RWPE1 (cell line): Measurements from ENCODE around the gene ALDOA.

Experiments used
- CTCF ChIA-PET: fragments of 350-600 bp; sonication (Branson Sonifier 250); formaldehyde crosslinking; extraction: SDS; loops from one replicate; lab custom pipeline; 2021; lab: Yijun Ruan, JAX
- POLR2A ChIA-PET: fragments of 400-600 bp; formaldehyde crosslinking; extraction: SDS; loops from one replicate; lab custom pipeline; 2020; ENCODE audit warnings: antibody characterized with exemption; ENCODE audit not compliant: low non-redundant PET; lab: Yijun Ruan, JAX
- DNase-seq: peaks from one replicate; pipeline ENCODE4 v3.0.0; 2012; ENCODE audit warnings: low spot score
- H3K27ac ChIP-seq: fragments of 450-650 bp; 2 replicates; pipeline ENCODE4 v1.5.1; 2017
- TF ChIP-seq, protein P1 (sequence below): fragments of 450-650 bp; conservative IDR thresholded peaks from 2 replicates; pipeline ENCODE4 v1.5.1; 2017; ENCODE audit warnings: low read depth, mild to moderate bottlenecking

ALDOA gene

DNA sequence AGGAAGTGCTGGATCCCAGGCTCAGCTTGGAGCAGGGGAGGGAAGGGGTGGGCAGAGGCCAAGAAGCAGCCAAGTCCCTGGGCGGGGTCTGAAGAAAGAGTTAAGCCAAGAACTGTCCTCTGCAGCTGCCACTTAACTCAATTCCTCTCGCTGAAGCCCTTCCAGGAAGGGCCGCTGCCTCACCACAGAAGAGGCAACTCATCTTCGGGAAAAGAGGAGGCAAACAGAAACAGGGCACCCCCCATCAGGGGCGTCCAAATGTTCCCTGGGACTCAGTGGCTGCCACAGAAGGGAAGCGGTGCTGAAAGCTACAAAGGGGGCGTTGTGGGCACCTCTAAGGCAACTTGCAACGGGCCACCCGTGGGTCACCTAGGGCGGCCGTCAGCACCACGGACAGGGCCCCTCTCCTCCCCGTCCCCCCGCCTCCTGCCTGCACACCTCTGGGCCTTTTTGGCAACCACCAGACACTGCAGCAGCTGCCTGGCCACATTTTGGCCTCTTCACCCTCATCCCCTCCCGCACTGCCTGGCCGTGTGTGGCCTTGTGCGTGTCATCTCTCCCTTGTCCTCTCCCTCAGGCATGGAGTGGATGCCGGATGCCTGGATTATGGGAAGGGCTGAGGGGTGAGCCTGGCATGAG, 37.0 kb upstream of the ALDOA start:
- no peak overlapping the region for H3K27ac ChIP-seq
- DNase-seq = no peak
- ChIA-PET POLR2A (no interaction called here), CTCF (no interaction called here)
- TF ChIP-seq, protein P1, sequence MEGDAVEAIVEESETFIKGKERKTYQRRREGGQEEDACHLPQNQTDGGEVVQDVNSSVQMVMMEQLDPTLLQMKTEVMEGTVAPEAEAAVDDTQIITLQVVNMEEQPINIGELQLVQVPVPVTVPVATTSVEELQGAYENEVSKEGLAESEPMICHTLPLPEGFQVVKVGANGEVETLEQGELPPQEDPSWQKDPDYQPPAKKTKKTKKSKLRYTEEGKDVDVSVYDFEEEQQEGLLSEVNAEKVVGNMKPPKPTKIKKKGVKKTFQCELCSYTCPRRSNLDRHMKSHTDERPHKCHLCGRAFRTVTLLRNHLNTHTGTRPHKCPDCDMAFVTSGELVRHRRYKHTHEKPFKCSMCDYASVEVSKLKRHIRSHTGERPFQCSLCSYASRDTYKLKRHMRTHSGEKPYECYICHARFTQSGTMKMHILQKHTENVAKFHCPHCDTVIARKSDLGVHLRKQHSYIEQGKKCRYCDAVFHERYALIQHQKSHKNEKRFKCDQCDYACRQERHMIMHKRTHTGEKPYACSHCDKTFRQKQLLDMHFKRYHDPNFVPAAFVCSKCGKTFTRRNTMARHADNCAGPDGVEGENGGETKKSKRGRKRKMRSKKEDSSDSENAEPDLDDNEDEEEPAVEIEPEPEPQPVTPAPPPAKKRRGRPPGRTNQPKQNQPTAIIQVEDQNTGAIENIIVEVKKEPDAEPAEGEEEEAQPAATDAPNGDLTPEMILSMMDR = no peak

DNA sequence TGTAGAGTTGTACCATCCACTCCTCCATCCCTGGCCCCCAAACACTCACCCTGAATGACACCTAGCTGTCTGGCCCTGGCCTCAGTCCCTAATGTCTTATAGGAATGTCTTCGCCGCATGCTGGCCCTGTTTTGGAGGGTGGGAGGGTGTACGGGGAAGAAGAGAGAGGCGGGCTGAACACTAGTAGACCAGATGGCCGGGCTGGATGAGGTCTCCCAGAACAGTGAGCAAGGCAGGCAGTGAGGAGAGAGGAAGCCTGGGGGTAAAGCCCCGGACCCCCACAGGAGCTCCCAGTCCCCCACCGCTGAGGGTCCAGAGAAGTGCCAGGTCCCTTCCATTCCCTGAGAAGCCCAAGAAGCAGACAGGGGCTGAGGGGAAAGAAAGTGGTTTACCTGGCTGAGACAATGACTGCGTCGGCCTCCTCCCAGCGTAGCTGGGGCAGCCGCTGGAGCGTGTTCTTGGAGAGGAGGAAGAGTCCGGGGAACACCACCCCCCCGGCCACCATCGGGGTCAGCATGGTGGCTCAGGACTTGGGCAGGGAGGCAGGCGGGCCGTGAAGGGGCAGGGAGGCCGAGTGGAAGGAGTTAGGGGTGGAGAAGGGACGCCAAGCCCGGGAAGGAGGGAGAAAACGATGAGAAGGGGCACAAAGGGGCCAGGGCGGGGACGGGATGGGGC, 35.4 kb upstream of the ALDOA start:
- DNase-seq = no peak
- ChIA-PET POLR2A (no interaction called here), CTCF (no interaction called here)
- TF ChIP-seq, protein P1 = no peak
- no peak overlapping the region for H3K27ac ChIP-seq

DNA sequence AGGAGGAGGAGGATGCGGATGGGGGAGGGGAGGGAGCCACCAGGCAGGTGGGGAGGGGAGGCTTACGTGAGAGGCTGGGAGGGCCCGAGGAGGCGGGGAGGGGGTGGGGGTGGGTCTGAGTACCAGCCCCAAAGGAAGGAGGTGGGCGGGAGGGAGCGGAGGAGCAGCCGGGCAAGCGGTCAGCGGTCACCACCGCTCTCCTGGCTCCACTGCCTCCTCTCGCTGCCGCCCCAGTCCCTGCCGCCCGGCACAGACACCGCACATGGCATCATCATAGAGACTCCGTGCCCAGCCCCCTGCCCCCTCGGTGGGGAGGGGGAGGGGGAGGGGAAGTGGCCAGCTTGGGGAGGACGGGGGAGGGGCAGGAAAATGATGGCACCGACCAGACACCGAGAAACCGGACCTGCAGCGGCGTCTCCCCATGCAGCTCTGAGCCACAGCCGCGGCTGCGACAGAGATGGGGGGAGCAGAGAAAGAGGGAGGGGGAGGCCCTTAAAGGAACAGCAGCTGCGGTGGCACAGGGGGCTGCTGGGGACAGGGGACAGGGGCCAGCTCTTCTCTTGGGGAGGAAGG, 34.6 kb upstream of the ALDOA start, which contains the start of gene TLCD3B:
Gene TLCD3B, minus strand, starts transcription at position 431 of the 573 bp plus-strand sequence. CDS start 744 bp downstream, outside the sequence.
- ChIA-PET POLR2A (no interaction called here), CTCF (interaction anchor here (0.8 to 1.4 kb wide), 2 partner anchors 22 to 223 kb away, joined by 3 to 4 read pairs; a partner anchor contains a TSS)

DNA sequence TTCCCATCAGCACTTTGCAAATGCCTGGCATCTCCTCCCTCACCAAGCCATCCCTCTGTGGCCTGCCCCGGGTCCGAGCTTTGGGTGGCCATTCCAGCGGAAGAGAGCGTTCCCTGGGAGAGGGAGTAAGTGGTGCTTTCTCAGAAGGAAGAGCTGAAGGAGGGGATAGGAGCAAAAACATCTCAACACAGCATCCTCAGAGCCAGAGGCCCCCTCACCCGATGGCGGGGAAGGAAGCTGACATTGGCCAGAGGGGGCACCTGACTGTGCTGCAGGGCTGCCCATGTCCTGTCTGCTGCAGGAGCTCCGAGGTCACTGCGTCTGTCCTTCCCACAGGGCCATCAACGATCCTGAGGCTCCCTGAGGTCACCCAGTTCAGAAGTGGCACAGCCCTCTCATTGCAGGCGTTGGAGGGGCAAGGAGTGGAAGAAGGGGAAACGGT, 34.1 kb upstream of the ALDOA start:
- H3K27ac ChIP-seq = no peak overlapping the region
- TF ChIP-seq, protein P1 = no peak
- ChIA-PET CTCF (interaction anchor here (0.6 to 1.5 kb wide), 13 partner anchors 10 to 332 kb away, joined by 3 to 13 read pairs (median 3); partner anchors contain the start of gene INO80E), POLR2A (no interaction called here)
- DNase-seq = no peak

More for the DNA sequence above, 34.6 kb upstream of the ALDOA start, which contains the start of gene TLCD3B:
- H3K27ac ChIP-seq = no peak within 1 kb of the TSS
- TF ChIP-seq, protein P1 = no peak
- DNase-seq = no peak

DNA sequence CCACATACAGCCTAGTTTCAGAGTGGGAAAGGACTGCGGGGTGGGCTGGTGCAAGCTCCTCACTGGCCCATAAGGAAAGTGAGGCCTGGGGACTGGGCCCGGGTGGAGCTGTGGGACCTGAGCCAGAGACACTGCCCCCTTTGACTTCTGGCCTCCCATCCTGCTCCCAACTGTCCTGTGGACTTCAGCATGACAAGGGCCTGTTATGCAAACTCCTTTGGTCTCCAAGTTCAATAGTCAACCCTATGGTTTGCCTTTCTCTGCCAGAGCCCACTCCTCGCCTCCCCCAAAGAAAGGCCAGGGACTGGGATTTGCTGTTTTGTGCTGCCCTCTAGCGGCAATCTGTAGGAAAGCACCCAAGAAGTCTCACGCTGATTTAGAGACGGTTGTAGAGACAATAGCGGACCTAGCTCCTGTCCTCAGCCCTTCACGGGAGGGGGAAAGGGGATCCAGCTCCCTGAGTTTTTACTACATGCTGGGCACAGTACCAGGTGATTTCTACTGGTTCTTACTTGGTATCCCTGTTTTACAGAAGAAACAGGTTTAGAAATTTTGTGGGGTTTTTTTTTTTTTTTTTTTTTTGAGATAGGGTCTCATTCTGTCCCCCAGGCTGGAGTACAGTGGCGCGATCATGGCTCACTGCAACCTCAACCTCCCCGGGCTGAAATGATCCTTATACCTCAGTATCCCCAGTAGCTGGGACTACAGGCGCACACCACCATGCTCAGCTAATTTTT, 33.3 kb upstream of the ALDOA start:
- H3K27ac ChIP-seq = no peak overlapping the region
- TF ChIP-seq, protein P1 = peak; percentile 82
- DNase-seq = peak; percentile 51
- ChIA-PET CTCF (interaction anchor here (0.6 to 1.5 kb wide), 23 partner anchors 9 to 355 kb away, joined by 3 to 13 read pairs (median 3); partner anchors contain the start of genes C16orf92 and INO80E), POLR2A (interaction anchor here (0.7 kb wide), 1 partner anchor 133 kb away, joined by 5 read pairs; the partner anchor contains the start of gene SEZ6L2)
